ENCODE results near the gene PTPRD.
"Not testable (repeated sequence)": the region's sequence is repeated elsewhere in the genome, so short reads cannot be mapped to it uniquely, and the experiment has no call there.

PTPRD gene

DNA sequence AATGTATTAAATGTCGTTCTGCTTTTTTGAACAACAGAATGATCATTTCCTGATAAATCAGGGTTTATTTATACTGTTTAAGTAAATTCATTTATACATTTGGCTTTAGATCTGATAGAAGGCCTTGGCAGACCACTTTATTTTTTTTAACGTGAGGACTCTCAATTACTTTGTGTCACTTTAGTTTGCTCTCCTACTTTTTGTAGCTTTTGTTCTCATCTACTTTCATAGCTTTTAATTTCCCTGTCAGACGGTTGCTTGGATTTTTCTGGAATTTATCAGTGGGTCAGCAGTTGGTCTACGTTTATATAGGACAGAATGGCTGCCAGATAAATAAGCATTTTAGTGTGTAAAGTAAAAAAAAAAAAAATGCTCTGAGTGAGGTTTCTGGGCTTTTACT lies 1910.9 kb downstream of the PTPRD start:
- DNase-seq, result no peak

DNA sequence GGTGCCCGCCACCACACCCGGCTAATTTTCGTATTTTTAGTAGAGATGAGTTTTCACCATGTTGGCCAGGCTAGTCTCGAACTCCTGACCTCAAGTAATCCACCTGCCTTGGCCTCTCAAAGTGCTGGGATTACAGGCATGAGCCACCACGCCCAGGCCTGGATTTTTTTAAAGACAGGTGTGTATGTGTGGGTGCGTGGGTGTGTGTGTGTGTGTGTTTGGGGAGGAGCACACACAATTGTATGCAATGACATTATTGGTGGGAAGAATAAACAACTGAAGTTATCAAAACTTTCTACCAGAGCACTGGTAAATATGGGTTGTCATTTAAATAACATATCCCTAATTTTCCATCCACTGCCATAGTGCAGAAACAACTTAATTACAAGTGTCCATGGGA lies 1915.2 kb downstream of the PTPRD start:
- DNase-seq, result not testable (repeated sequence)

- DNase-seq, result no peak
Measured at GRCh38 chr9:8696516-8696915, 1916.3 kb downstream of the PTPRD start.

DNA sequence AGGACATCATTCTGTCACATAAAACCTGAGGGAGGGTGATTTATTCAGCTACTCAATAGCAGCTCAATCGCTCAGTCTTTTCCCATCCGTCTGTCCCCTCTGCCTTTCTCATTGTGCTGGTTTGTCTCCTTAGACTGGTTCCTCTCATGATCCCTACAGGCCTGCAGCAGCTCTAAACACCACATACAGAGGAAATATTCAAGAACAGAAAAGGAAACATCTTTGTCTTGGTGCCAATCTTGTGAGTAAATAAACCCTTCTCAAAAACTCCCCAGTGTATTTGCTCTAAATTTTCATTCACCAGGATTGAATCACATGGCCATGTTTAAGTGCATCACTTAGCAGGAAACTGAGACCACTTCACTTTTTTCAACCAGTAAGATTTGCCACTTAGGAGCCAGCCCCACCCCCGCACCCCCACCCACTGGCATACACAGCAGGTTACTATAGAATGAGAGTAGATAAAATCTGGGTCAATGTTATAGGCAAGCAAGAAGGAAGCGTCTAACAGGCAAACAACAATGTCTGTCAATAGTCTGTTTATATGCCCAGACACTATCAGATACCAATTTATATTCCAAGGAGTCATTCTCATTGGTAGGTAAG lies 1917.7 kb downstream of the PTPRD start:
- DNase-seq, result peak; percentile 16 to 62

DNA sequence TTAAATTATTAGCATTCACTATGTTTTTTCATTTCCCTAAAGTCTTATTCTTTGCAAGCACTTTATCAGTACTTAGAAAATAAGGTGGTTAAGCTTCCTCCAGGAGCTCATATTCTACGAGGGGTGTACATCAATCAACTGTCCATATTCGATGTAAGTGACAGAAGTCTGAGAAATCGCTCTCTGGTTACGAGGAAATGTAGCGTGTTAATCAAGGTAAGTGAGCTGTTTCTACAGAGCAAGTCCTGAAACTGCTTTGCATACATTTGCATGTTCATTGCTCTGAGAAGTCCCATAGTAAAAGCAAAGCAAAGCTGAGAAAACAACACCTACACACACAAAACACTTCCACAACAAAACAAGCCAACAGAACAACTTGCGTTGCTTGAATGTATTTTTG lies 1919.3 kb downstream of the PTPRD start:
- no peak for DNase-seq

DNA sequence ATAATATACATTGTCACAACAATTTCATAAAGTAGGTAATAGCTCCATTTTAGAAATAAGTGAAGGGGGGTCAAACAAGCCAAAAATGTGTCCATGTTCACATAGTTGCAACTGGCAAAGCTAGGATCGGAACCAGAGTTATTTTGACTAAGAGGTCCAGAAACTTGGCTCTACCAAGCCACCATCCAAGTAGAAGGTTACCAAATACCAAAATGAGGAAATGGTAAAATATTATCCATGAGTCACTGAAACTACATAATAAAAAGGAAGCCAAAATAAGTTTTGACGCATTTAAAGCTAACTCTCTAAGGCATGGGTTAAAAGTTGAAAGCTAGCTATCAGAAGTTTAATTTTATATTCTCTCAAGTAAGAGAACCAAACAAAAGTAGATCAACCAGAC lies 1926.3 kb downstream of the PTPRD start:
- DNase-seq, result no peak

DNA sequence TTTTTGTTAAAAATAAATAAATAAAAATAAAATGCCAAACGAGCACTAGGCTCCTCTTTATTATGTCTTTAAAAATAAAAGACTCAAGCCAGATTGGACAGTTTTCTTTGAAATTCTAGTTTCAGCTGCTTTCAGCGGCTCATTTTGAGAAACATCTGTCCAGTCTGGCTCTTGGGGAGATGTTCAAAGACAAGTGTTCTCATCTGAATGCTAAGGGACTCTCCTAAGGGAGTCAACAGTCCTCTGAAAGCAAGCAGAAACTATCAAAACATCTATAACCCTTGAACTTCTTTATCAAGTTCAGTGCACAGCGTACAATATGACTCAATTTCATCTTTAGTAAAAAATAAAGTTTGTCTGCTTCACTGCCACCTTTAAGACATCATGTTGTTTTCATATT lies 1927.0 kb downstream of the PTPRD start:
- DNase-seq, result no peak

GRCh38 chr9:8684978-8685708 lies 1927.7 kb downstream of the PTPRD start:
- DNase-seq, result no peak

DNA sequence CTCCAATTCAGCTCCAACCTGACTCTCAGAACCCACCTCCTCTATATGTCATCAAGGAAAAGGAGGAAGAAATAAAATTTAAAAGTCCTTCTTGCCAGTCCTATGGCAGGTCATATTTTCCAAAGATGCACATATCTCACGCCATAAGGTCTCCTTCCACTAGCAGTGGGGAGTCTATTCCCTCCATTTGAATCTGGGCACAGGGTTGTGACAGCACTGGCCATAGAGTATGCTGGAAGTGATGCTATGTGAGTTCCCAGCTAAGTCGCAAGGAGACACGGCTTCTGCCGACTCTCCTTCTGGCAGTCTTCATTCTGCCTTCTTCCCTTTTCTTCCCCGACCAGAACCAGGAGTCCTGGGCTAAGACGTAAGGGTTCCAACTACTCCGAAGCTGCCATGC lies 1929.3 kb downstream of the PTPRD start:
- DNase-seq, result no peak

- no peak for DNase-seq
Measured at GRCh38 chr9:8680658-8681057, 1932.1 kb downstream of the PTPRD start.

- peak in 1 of 2 experiments; percentile 13 for DNase-seq
Measured at GRCh38 chr9:8680157-8680556, 1932.6 kb downstream of the PTPRD start.

DNA sequence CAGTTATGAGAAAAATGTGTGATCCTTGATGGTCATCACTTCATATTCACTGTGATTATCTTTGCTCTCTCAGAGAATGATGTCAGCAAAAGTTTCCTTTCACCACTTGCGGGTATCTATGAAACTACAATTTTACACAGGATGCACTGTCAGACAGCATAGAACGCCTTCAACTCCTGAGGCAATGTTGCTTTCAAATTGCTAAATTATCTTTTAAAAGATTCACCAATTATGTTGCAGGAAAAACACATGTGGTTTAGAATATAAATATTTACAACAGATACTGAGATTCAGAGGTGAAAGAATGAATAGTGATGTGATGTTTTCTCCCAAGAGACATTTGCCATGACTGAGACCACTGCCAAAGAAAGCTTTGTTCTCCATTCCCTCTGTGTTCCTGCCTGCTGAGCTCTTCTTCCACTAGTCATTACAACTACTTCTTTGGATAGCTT lies 1933.4 kb downstream of the PTPRD start:
- no peak for DNase-seq

DNA sequence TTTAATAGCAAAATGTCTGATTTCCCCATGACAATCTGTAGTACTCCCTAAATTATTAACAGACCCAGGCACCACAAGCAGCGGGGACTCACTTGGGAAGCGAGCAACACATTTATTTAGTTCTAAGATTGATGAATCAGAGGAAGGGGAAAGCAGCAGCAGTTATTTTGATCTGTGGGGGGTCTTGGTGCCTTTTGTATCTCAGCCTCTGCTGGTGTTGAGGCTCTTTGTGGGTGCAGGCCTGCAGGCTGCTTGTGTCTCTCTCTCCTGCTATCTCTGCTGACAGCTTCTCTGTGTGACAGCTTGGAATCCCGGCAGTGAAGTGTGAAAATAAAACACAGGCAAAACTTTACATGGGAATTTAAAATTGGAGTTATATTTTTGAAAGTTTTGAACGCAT lies 1935.1 kb downstream of the PTPRD start:
- DNase-seq, result no peak

DNA sequence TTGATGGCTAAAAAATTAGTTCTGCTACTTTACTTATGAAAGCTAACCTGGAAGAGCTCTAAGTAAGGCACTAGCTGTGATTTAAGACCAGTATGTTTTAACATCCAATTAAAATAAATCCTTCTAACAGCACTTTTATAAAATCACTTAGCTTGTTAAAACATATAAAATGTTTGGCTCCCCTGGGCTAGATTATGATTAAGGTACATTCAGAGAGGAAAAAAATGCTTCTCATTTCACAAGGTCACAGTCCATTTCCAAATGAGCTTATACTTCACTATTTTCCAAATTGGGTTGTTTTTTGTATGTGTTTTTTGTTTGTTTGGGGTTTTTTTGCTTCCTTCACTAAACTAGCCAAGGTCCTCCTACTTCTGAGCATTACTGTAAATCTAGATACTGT lies 1938.3 kb downstream of the PTPRD start:
- DNase-seq, result no peak

DNA sequence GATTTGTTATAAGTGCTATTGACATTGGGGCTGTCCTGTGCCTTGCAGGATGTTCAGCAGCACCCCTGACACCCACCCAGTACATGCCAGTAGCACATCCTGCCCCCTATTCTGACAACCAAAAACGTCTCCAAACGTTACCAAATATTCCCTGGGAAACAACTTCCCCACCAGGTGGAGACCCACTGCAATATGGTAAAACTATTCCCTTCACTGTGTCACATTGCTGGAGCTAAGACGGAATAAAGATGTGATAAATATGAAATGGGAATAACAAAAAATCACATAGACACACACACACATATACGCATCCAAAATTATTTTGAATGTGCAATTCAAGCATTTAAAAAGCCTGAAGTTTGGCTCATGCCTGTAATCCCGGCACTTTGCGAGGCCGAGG lies 1939.0 kb downstream of the PTPRD start:
- no peak for DNase-seq

- DNase-seq, result no peak
Measured at GRCh38 chr9:8670751-8671150, 1942.1 kb downstream of the PTPRD start.

GRCh38 chr9:8668751-8669150 lies 1944.1 kb downstream of the PTPRD start:
- DNase-seq, result peak; percentile 79 to 84

- DNase-seq, result no peak
Measured at GRCh38 chr9:8668231-8668630, 1944.6 kb downstream of the PTPRD start.

DNA sequence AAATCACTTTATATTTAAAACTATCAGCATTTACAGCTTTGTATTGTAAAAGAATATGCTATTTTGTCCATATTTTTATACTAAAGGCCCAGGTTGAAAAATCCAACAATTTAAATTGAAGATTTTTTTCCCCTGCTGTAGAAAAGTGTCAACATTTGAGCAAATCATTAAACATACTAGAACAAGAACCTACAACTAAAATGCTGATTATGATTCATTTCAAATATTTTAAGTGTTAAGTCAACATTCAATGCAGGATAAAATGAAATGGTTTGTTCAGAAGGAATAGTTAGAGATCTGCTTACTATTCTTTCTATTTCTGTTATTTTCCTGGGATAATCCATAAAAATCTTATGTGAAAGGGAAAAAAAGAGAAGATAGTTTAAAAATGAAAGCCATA lies 1946.7 kb downstream of the PTPRD start:
- no peak for DNase-seq

DNA sequence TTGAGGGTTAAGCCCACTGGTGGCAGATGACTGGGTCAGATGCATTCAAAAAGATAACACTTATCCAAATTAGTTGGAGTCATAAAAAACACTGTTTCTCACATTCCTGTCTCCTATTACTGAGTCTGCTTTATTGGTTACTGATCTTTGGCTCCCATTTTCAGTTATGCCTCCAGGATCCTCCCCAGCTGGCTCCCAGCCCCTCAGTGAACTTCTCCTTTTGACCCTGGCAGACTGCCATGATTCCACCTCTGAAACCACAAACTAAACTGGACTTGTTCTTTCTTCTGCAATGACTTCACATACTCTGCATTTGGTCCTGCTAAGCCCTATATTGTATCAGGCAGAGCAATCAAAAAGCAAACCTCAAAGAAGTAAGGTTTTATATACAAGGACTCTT lies 1952.4 kb downstream of the PTPRD start:
- no peak for DNase-seq

- DNase-seq, result no peak
Measured at GRCh38 chr9:8659108-8659507, 1953.7 kb downstream of the PTPRD start.

DNA sequence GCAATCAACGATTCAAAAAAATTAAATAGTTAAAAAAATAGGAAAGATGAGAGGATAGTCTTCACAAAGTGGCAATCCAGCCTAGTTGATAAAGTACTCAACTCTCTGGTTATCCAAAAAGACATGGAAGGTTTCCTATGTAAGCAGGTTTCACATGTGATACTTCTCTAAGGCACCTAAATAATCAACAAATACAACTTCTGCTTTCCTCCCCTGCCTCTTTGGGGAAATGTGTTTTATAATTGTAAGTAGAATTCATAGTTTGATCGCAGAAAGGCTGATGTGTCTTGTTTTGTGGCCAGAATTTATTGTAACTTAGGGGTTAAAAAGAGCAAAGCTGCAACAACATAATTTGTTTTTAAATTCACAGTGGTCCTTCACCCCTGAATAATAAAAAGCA lies 1957.7 kb downstream of the PTPRD start:
- DNase-seq, result no peak

GRCh38 chr9:8653855-8654254 lies 1958.9 kb downstream of the PTPRD start:
- no peak for DNase-seq

DNA sequence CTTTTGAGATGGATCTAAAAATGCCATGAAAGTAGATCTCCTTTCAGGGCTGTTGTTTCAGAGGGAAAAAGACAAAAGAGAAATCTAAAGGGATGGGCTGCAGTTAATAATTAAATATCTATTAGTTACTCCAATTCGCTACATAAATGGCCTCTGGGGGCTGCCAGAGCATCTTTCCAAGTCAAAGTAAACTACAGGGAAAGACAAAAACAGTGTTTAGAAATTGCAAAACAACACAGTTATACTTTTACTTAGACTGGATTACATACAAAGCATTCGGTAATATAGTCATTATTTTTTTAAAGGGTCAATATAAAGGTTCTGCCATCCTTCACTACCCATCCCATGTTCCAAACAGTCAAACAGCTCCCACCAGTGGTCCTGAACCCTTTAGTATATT lies 1959.7 kb downstream of the PTPRD start:
- DNase-seq, result no peak

- DNase-seq, result no peak
Measured at GRCh38 chr9:8652255-8652654, 1960.5 kb downstream of the PTPRD start.

Data from NCI-H524 (cell line).